ENCODE measurements around the gene USHBP1. TPM values are rescaled to one million over a fixed set of nuclear protein-coding genes. Genes with fewer than 3 reads are reported as not detected.

USHBP1 gene
- total RNA-seq, 1 experiment from 2014 or later = 6.4 TPM

DNA sequence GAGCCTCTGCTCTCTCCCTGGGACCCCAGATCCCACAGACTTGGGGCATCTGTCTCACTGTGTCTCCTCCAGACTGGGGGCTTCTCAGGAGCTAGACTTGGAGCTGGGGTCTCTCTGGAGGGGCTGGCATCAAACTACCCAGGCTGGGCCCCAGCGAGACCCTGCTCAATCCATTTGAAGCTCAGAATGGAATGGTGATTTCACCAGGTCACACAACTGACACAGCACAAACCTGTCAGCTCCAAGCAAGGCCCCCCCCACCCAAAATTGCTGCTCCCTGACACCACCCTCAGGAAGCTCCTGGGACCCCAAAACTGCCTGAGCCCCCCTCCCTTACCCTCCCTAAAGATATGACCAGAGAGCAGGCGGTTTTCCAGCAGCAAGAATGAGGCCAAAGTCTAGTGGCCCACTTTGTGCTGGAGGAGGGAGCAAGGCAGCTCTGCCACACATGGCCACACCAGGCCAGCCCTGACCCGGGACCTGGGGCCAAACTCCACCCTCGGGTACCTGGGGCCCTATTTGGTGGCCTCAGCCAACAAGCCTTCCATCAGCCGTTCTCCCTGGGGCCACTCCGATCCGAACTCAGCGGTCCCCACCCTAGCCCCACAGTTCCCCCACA is 21.2 kb downstream of the USHBP1 start:
- H2BK15ac ChIP-seq (ENCODE audit: low read depth, low read length) = no peak overlapping the region
- H2AFZ ChIP-seq (ENCODE audit: low read length) = no peak overlapping the region
- H2BK12ac ChIP-seq (ENCODE audit: insufficient read length, low read depth, low read length) = no peak overlapping the region
- H2BK20ac ChIP-seq (ENCODE audit: low read depth, low read length, poor library complexity, severe bottlenecking) = no peak overlapping the region
- H2BK5ac ChIP-seq (ENCODE audit: insufficient read length, low read length) = no peak overlapping the region
- H3K79me2 ChIP-seq (ENCODE audit: insufficient read depth, low read length) = peaks cover 26% of the 10 kb centered on the region; the same call in 1 of the 2 replicates
- Mint-ChIP-seq H3K27ac (peak overlapping the region; percentile 22 to 97 (median 81); a peak in 3 of 7 replicates), H3K9me3 (peaks cover 0 to 3% of the 10 kb centered on the region in 2 experiments; a peak in 1 of 5 replicates), H3K4me1 (peaks cover 35 to 41% of the 10 kb centered on the region in 2 experiments), H3K36me3 (ENCODE audit: insufficient read depth in 1 of 3, low read depth in 3 of 3) (peaks cover 2 to 28% (median 23%) of the 10 kb centered on the region in 3 experiments), H3K27me3 (ENCODE audit: low read depth) (peaks cover 2% of the 10 kb centered on the region; the same call in 1 of the 2 replicates), H3K4me3 (peak overlapping the region; percentile 91 to 95)
- WGBS (ENCODE audit: extremely low coverage, insufficient read length, low lambda C conversion rate) = no CpG with 5 or more reads among the region's 8 CpGs
- H4K8ac ChIP-seq (replicated peaks; ENCODE audit: insufficient read length, low read depth, low read length) = no peak overlapping the region
- peak overlapping the region; percentile 63 for H3K4me2 ChIP-seq (ENCODE audit: insufficient read depth, insufficient read length, low read length)
- peaks cover 4% of the 10 kb centered on the region; the same call in 1 of the 2 replicates for H3K4me1 ChIP-seq (ENCODE audit: insufficient read depth, low read length)
- no peak overlapping the region for H2AK5ac ChIP-seq (ENCODE audit: insufficient read length, low read length)
- H3K23ac ChIP-seq (ENCODE audit: insufficient read length, low read depth, low read length) = no peak overlapping the region
- no peak overlapping the region for H3T11ph ChIP-seq (ENCODE audit: low read length)
- no peaks in the 10 kb centered on the region for H4K20me1 ChIP-seq (ENCODE audit: control insufficient read depth, insufficient read depth, insufficient read length)
- no peak overlapping the region for H3K4ac ChIP-seq (ENCODE audit: low read depth, low read length)
- no peak overlapping the region for H3K27ac ChIP-seq (ENCODE audit: insufficient read length, low read depth, low read length)
- H3K18ac ChIP-seq (ENCODE audit: insufficient read length, low read depth, low read length) = no peak overlapping the region
- H3K79me1 ChIP-seq (ENCODE audit: insufficient read depth, low read depth, low read length, poor library complexity, severe bottlenecking) = peaks cover 3% of the 10 kb centered on the region
- DNase-seq = no peak
- H3K14ac ChIP-seq (ENCODE audit: insufficient read depth, low read length) = peak overlapping the region; percentile 3
- no peak overlapping the region for H4K5ac ChIP-seq (ENCODE audit: insufficient read length, low read depth, low read length)
- no peaks in the 10 kb centered on the region for H3K27me3 ChIP-seq (ENCODE audit: insufficient read depth, low read length)
- peak overlapping the region; percentile 6 for H3K9ac ChIP-seq (ENCODE audit: extremely low read depth, insufficient read length, low read length)
- peaks cover 17% of the 10 kb centered on the region for H3K23me2 ChIP-seq (ENCODE audit: insufficient read length, low read depth, low read length, poor library complexity, severe bottlenecking)
- H4K91ac ChIP-seq (ENCODE audit: insufficient read length, low read depth, low read length) = no peak overlapping the region
- TF ChIP-seq, protein P1, sequence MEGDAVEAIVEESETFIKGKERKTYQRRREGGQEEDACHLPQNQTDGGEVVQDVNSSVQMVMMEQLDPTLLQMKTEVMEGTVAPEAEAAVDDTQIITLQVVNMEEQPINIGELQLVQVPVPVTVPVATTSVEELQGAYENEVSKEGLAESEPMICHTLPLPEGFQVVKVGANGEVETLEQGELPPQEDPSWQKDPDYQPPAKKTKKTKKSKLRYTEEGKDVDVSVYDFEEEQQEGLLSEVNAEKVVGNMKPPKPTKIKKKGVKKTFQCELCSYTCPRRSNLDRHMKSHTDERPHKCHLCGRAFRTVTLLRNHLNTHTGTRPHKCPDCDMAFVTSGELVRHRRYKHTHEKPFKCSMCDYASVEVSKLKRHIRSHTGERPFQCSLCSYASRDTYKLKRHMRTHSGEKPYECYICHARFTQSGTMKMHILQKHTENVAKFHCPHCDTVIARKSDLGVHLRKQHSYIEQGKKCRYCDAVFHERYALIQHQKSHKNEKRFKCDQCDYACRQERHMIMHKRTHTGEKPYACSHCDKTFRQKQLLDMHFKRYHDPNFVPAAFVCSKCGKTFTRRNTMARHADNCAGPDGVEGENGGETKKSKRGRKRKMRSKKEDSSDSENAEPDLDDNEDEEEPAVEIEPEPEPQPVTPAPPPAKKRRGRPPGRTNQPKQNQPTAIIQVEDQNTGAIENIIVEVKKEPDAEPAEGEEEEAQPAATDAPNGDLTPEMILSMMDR (conservative IDR thresholded peaks at IDR 0.05) = no peak
- H3K56ac ChIP-seq (ENCODE audit: insufficient read length, low read depth, low read length) = no peak overlapping the region
- H2BK120ac ChIP-seq (ENCODE audit: low read depth, low read length, poor library complexity, severe bottlenecking) = no peak overlapping the region
- no peaks in the 10 kb centered on the region for H3K9me3 ChIP-seq (ENCODE audit: control insufficient read depth, low read depth, low read length)

All from H9 (cell line).